Transverse colon (tissue), 4 donors: Measurements from ENCODE around the gene UBE2S.

Experiments
- POLR2A ChIP-seq: fragments of 450-650 bp; IDR thresholded peaks from one replicate; pipeline ENCODE4 v1.6.1; 2016; ENCODE audit warnings: antibody characterized with exemption, mild to moderate bottlenecking, moderate library complexity
- POLR2AphosphoS5 ChIP-seq, 3 donors: sonication (generic); formaldehyde crosslinking; IDR thresholded peaks; one replicate each; pipeline ENCODE4 v1.6.1; 2016; ENCODE audit warnings: antibody characterized with exemption in 3 of 3
- TF ChIP-seq, protein P1 (sequence below), 5 experiments: fragments of 200-600 bp in 3 of 5; fragments of 450-650 bp in 2 of 5; sonication (generic) in 3 of 5; IDR thresholded peaks; 1 replicate in 2 of 5; 2 replicates in 3 of 5; pipeline ENCODE4 v1.5.1; 2016 to 2017; ENCODE audit warnings: antibody characterized with exemption in 5 of 5, inconsistent platforms in 3 of 5, mild to moderate bottlenecking in 2 of 5, moderate library complexity in 1 of 5

DNA sequence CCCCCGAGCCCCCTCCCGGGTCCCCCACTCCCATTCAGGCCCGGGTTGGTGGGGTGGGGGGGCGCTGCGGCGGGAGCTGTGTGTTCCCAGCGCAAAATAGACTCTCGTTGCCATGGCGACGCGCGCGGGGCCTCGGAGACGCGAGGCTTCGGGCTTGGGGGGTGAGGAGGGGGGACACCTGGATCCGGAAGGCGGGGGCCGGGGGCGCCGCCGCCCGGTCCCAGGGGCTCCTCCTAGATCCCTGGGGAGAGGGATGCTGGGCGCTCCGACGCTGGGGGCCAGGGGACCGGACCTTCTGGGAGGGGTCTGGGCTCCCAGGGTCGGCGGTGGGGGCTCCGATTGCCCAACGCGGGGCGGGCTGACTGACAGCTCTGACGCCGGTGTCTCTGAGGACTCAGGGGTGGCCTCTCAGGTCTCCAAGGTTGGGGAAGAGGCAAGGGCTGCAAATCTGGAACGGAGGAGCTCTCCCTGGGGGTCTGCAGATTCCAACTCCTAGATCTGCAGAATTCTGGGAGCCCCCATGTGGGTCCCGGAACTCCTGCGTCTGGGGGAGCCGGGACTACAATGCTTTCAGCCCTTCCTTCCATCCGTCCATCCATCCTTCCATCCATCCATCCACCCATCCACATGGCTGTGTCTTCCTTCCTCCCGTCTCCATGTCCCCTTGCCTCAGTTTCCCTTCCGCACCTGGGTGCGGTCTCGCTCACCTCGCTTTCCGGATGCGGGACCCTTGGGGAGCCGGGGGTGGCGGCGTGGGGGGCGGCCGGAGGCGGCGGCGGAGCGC lies 44.6 kb upstream of the UBE2S start:
- TF ChIP-seq, protein P1, sequence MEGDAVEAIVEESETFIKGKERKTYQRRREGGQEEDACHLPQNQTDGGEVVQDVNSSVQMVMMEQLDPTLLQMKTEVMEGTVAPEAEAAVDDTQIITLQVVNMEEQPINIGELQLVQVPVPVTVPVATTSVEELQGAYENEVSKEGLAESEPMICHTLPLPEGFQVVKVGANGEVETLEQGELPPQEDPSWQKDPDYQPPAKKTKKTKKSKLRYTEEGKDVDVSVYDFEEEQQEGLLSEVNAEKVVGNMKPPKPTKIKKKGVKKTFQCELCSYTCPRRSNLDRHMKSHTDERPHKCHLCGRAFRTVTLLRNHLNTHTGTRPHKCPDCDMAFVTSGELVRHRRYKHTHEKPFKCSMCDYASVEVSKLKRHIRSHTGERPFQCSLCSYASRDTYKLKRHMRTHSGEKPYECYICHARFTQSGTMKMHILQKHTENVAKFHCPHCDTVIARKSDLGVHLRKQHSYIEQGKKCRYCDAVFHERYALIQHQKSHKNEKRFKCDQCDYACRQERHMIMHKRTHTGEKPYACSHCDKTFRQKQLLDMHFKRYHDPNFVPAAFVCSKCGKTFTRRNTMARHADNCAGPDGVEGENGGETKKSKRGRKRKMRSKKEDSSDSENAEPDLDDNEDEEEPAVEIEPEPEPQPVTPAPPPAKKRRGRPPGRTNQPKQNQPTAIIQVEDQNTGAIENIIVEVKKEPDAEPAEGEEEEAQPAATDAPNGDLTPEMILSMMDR (IDR thresholded peaks at IDR 0.05): no peak
- TF ChIP-seq POLR2A: no peak
- TF ChIP-seq POLR2AphosphoS5 (IDR thresholded peaks at IDR 0.05): no peak
